ENCODE measurements around the gene TMEM167A. TPM values are rescaled to one million over a fixed set of nuclear protein-coding genes. Genes with fewer than 3 reads are reported as not detected.

Gene TMEM167A
- total RNA-seq, 4 donors from 2014 or later = 46.3 to 106 (median 56.3) TPM

- TF ChIP-seq, protein P1, sequence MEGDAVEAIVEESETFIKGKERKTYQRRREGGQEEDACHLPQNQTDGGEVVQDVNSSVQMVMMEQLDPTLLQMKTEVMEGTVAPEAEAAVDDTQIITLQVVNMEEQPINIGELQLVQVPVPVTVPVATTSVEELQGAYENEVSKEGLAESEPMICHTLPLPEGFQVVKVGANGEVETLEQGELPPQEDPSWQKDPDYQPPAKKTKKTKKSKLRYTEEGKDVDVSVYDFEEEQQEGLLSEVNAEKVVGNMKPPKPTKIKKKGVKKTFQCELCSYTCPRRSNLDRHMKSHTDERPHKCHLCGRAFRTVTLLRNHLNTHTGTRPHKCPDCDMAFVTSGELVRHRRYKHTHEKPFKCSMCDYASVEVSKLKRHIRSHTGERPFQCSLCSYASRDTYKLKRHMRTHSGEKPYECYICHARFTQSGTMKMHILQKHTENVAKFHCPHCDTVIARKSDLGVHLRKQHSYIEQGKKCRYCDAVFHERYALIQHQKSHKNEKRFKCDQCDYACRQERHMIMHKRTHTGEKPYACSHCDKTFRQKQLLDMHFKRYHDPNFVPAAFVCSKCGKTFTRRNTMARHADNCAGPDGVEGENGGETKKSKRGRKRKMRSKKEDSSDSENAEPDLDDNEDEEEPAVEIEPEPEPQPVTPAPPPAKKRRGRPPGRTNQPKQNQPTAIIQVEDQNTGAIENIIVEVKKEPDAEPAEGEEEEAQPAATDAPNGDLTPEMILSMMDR (IDR thresholded peaks at IDR 0.05; ENCODE audit: low read depth) = no peak
Measured at GRCh38 chr5:83085106-83085505, 7.9 kb upstream of the TMEM167A start.

GRCh38 chr5:83084336-83084735, 7.1 kb upstream of the TMEM167A start:
- TF ChIP-seq, protein P1 (IDR thresholded peaks at IDR 0.05; ENCODE audit: low read depth) = no peak

DNA sequence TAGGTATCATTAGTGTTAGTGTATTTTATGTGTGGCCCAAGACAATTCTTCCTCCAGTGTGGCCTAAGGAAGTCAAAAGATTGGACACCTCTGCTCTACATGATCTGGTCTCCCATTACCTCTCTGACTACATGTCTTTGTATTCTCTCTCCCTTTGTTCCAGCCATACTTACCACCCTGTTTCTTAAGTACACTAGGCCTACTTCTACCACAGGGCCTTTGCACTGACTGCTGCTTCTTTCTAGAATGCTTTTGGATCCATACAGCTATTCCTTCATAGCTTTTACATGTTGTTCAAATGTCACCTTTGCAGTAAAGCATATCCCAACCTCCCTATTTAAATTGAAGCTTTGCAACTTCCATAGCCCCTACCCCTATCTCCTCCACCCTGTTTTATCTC, 5.6 kb upstream of the TMEM167A start:
- TF ChIP-seq, protein P1 (IDR thresholded peaks at IDR 0.05; ENCODE audit: low read depth) = no peak

DNA sequence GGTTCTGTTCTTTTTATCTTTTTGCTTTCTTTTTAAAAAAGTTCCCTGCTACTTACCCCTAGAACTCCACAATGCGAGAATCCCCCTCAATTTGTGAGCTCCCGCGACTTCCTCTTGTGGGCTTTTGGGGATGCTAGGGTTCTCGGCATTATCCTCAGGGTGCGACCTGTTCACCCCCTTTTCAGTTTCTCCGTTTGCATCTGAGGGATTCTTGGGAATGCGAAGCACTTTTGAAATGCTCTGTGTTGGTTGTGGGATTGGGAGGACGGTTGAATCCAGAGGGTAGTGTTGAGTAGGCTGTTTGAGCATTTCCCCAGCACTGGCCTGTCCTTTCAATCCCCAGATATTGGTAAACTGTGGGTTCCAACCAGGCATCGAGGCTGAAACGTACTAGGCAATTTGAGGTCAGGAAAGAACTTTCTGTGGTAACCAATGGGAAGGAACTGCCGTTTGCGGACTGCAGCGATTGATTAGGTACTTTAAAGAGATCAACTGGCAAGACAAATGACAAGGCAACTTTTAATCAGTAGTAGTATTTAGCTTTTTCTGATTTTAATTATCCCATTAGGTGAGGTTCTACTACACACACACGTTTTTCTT, 568 bp upstream of the TMEM167A start:
- TF ChIP-seq, protein P1 (IDR thresholded peaks at IDR 0.05; ENCODE audit: low read depth) = no peak

- TF ChIP-seq, protein P1 (IDR thresholded peaks at IDR 0.05; ENCODE audit: low read depth) = no peak
Measured at GRCh38 chr5:83072966-83073365, 4.2 kb downstream of the TMEM167A start.

DNA sequence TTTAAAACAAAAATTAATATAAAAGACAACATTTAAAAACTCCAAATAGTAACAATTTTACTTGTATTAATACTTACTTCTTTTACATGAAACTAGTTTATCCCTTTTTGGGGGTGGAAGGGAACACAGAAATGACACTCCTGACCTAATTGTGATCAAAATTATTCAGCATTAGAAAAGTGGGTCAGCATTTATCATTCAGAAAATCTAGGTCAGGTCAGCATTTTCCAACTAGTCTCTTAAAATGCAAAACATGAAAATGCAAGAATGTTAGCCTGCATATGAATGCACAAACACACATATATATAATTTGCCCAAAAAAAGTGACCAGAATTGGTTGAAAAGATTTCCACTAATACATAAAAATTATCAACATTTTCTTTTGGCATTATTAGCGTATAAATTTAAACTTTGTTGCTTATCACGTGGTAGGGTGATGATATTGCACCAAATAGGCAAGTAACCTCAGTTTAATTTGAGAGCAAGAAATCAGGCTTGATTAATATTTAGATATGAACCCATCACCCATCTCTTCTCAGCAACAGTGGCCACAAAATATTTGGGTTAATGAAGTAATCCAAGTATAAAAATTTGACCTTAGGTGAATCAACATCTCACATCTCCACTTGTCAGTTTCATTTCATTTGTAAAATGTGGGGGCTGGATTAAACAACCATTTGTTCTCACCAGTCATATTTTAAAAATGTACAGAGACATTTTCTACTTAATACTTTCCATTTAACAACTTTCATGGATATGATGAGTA, 5.7 kb downstream of the TMEM167A start:
- TF ChIP-seq, protein P1 (IDR thresholded peaks at IDR 0.05; ENCODE audit: low read depth) = no peak

- TF ChIP-seq, protein P1 (IDR thresholded peaks at IDR 0.05; ENCODE audit: low read depth) = no peak
Measured at GRCh38 chr5:83069096-83069799, 7.9 kb downstream of the TMEM167A start.
